GM10847 (cell line): ENCODE results near the gene LIME1.

Experiments
- POLR2A ChIP-seq: IDR thresholded peaks from 2 replicates; pipeline ENCODE4 v1.6.1; 2011; ENCODE audit not compliant: insufficient read length; ENCODE audit errors: extremely low read depth

Gene LIME1

GRCh38 chr20:63739130-63740069 is 2.9 kb downstream of the LIME1 start, which contains the start of gene SLC2A4RG:
TSS of gene SLC2A4RG (plus strand) at chr20:63739776. CDS start at chr20:63739913, 137 bp downstream.
- TF ChIP-seq POLR2A: peak; percentile 6

GRCh38 chr20:63740070-63740626 is 3.7 kb downstream of the LIME1 start:
- peak; percentile 6 for TF ChIP-seq POLR2A

- TF ChIP-seq POLR2A: no peak
These were observed 4.3 kb downstream of the LIME1 start for GRCh38 chr20:63740627-63741353.

GRCh38 chr20:63741354-63741675 is 4.9 kb downstream of the LIME1 start:
- no peak for TF ChIP-seq POLR2A

GRCh38 chr20:63741676-63742380 is 5.4 kb downstream of the LIME1 start:
- TF ChIP-seq POLR2A: no peak

- no peak for TF ChIP-seq POLR2A
These were observed 6.0 kb downstream of the LIME1 start for GRCh38 chr20:63742381-63743024.

- TF ChIP-seq POLR2A: no peak
These were observed 6.9 kb downstream of the LIME1 start for GRCh38 chr20:63743210-63743970.

- TF ChIP-seq POLR2A: no peak
These were observed 7.7 kb downstream of the LIME1 start for GRCh38 chr20:63744158-63744557.

- no peak for TF ChIP-seq POLR2A
These were observed 8.3 kb downstream of the LIME1 start for GRCh38 chr20:63744574-63745423.

- TF ChIP-seq POLR2A: no peak
These were observed 9.0 kb downstream of the LIME1 start for GRCh38 chr20:63745424-63745805.

- TF ChIP-seq POLR2A: no peak
These were observed 9.7 kb downstream of the LIME1 start for GRCh38 chr20:63745961-63746731.

GRCh38 chr20:63746751-63747315 is 10.4 kb downstream of the LIME1 start:
- TF ChIP-seq POLR2A: no peak
